ENCODE measurements around the gene LDHAL6B.

LDHAL6B gene

DNA sequence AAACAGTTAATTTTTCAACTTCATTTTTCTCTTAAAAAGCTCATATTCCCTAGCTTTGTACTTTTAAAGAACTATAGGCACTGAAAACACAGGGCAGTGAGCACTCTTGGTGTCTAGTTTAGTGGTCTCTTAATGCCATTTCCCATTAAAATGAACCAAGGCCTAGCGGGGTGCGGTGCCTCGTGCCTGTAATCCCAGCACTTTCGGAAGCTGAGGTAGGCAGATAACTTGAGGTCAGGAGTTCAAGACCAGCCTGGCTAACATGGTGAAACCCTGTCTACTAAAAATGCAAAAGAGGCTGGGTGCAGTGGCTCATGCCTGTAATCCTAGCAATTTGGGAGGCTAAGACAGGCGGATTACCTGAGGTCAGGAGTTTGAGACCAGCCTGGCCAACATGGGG, 45.5 kb downstream of the LDHAL6B start:
- no peak for DNase-seq (ENCODE audit: low spot score)

DNA sequence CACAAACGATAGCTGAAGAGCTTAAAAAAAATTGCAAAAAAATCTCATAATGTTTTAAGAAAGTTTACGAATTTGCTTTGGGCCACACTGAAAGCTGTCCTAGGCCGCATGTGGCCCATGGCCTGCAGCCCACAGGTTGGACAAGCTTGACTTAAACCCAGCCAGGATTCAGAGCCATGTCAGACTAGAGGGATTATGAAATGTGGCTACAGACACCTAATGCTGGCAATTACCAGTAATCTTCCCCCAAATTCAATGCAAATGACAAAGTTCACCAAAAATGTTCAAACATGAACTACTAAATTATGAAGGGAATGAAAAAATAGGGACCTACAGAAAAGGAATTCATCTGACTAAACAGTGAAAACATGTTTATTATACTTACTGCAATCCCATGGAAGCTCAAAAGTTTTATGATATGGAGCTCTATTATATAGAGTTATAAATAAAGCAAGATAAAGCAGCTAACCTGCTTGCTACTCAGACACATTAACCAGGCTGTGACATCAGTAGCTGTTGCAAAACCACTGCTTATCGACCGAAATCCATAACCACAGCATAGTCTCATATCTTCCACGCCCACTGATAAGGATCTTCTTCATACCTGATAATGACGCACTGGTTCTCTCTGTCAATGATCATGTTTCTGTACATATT, 49.2 kb downstream of the LDHAL6B start:
- no peak for DNase-seq (ENCODE audit: low spot score)

DNA sequence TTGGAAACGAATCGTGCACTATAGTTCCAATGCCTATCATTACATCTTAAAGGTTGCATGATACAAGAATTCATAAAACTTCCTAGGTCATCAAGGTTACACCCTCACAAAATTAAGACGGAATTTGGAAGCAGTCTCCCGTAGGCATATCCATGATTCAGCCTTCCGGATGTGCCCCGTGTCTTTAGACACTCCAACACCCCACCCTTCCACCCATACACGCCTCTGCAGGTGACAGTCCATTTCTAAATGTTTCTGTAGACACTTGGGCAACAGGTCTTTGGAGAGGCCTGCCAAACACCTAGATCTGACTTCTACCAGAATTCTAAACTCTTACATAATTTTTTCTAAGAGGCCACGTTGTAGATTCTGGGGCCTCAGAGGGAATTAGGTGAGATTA, 49.8 kb downstream of the LDHAL6B start:
- DNase-seq (ENCODE audit: low spot score), result no peak

DNA sequence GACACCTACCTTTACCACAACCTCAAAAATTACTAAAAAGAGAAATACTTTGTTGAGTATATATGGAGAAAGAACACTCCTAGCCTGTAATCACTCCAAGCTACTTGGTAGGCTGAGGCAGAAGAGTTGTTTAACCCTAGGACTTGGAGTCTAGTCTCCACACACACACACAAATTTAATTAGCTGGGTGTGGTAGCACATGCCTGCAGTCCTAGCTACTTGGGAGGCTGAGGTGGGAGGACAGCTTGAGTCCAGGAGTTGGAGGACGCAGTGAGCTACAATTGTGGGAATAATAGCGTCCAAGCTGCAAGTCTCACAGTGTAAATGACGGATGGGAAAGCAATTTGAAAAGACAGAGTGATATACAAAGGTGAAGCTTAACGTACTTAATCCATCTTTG, 50.5 kb downstream of the LDHAL6B start:
- DNase-seq (ENCODE audit: low spot score), result no peak

Measured in RKO (cell line).